GM18498 (cell line): ENCODE data around the gene ANK2.

Source experiments
- ATAC-seq: cut with Tn5 transposase; IDR thresholded peaks from one replicate; pipeline ENCODE4 v1.9.1; 2021; ENCODE audit warnings: mild to moderate bottlenecking, moderate library complexity; ENCODE audit not compliant: unreplicated experiment

The ANK2 gene

GRCh38 chr4:113383111-113383785, 333.8 kb downstream of the ANK2 start:
- no peak for ATAC-seq

DNA sequence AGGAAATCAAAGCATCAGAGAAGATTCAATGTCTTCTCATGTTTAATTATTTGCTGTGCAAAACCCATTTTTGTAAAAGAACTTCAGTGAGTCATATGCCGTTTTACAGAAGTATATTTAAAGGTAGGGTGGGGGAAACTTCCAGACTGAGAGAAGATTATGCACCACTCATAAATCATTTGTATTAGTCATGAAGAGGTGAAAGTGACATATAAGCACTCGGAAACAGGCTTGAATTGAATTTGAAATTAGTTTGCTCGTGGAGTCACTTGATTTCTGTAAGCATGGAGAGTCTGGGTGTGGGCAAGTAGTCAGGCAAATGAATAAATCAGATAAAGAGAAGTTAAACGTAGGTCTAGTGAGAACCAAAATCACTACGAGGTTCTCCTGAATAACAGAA, 335.1 kb downstream of the ANK2 start:
- ATAC-seq, result no peak

- ATAC-seq, result no peak
Observed at GRCh38 chr4:113385281-113385899, 335.9 kb downstream of the ANK2 start.

GRCh38 chr4:113389160-113389559, 339.7 kb downstream of the ANK2 start:
- no peak for ATAC-seq

DNA sequence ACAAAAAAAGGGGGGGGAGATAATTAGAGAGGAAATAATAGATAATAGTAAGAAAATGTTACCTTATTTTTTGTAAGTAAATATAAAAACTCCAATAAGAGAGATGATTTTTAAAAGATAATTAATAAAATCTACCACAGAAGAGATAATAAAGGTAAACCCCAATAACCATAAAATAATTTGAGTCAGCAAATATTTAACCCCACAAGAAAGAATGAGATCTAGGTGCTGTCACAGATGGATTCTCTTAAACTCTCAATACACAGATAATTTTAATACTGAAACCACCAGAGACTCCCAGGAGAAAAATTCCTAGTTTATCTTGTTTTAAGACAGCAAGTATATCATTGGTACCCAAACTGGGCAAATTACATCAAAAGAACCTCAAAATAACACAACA, 341.4 kb downstream of the ANK2 start:
- no peak for ATAC-seq

GRCh38 chr4:113394108-113394729, 344.8 kb downstream of the ANK2 start:
- ATAC-seq, result peak; percentile 7

GRCh38 chr4:113394730-113395530, 345.5 kb downstream of the ANK2 start:
- peak; percentile 88 for ATAC-seq

DNA sequence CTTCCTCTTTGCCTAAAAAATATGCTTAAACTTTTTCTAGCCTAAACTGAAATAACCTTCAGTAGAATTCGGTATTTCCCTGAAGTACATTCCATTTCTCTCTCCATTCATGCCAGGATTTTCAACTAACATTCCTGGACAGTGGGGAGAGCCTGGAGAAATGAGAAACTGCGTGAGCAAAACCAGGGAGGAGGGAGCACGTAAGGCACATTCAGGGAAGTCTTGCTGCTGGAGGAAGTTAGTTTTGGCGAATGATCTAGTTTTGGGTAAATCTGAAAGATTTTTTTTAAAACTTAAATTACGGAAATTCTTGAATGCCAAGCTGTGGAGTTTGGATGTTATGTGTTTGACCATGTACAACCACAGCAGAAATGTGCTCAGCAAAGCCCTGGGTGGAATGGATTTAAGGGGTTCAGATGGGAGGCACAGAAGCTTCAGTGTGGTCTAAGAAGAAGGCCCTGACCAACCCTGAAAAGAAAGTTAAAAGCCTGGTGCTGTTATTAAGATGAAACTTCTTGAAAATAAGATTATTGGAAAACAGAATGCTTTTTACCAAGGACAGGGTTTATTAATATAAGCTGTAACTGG, 347.8 kb downstream of the ANK2 start:
- no peak for ATAC-seq

DNA sequence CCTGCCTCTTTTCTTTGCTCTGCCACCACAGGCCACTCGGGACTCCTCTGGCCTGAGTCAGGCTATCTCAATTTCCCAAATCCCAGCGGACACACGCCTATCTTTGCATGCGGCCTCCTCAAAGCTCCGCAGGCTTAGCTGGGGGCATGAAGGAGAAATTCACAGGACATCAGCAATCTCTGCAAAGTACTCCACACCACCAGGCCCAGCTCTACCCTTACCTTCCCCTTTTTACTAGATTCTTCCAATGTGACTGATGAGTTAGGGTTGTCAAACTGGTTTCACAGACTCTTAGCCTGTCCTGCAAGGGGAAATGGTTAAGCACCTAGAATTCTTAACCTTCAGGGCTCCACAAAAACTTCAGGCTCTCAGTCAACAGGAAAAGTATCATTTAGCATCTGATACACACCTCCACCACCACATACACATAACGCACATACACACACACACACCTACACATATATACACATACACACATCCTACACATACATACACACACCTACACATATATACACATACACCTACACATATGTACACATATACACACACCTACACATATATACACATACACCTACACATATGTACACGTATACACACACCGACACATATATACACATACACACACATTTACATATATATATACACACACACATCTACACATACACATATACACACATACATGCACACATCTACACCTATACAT, 349.1 kb downstream of the ANK2 start:
- no peak for ATAC-seq

GRCh38 chr4:113404167-113404571, 354.7 kb downstream of the ANK2 start:
- no peak for ATAC-seq

DNA sequence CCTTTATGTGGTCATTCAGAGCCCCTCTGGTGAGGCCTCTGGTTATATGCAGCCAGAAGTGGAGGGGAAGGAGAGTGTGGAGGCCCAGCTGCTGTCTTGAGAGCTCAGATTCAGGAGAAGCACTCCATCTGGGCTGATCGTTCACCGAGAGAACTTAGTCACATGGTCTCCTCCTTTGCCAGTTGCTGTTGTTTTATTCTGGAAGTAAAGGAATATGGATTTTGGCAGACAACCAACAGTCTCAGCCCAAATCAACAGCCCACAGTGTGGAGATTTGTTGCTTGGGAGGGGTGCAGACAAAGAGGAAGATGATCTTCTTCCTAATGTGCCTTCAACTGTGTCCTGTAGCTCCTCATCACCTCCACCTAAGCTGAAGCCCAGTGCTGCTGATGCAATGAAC, 355.4 kb downstream of the ANK2 start:
- ATAC-seq, result no peak

GRCh38 chr4:113405874-113406722, 356.6 kb downstream of the ANK2 start:
- no peak for ATAC-seq

DNA sequence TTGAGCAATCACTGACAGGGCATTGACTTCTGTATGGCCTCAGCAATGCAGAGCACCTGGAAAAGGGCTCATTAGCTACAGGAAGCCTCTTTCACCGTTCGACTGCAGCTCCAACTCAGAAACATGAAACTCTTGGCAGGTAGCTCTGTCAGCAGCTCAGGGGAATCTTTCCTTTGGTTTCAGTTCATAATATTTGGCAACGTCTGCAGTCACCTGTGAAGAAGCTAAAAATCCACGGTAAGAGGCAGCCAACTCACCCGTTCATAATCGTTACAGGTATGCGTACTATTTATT, 357.2 kb downstream of the ANK2 start:
- ATAC-seq, result no peak

- ATAC-seq, result no peak
Observed at GRCh38 chr4:113407409-113407808, 358.0 kb downstream of the ANK2 start.

- ATAC-seq, result no peak
Observed at GRCh38 chr4:113409181-113409580, 359.7 kb downstream of the ANK2 start.

DNA sequence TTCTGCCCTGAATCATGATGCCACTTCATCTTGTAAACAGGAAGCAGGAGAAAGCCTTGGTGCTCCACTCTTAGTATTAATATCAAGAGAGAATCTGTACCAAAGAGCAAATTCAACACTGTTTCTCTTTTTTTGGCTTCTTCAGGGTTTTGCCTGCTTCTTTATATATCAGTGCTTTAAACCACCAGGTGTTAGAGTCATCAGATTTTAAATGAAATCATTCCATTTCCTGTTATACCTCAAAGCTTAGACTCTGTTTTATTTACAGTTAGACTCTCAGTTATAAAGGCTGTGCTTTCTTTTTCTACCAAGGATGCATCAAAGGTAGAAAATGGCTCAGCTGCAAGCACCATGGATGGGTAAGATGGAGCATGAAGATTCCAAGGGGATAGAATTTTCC, 361.2 kb downstream of the ANK2 start:
- no peak for ATAC-seq

DNA sequence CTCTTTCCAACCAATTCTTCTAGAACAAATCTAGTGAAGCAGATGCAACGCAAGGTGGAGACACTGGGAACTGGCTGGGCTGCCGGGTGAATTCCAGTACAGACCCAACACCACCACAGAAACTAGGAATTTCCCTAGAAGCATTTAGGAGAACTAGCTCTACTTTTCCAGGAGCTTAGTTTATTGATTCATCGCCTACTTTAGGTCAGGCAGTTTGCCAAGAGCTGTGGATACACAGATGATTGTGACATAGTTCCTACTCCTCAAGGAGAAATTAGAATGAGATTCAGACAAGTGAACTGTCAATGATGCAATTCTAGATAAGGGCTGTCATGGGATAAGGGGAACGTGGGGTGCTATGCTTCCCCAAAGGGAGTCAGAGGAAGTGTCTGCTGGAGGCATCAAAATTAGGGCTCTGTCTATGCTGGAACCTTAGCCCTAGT, 362.1 kb downstream of the ANK2 start:
- no peak for ATAC-seq

GRCh38 chr4:113419631-113420030, 370.2 kb downstream of the ANK2 start:
- no peak for ATAC-seq

DNA sequence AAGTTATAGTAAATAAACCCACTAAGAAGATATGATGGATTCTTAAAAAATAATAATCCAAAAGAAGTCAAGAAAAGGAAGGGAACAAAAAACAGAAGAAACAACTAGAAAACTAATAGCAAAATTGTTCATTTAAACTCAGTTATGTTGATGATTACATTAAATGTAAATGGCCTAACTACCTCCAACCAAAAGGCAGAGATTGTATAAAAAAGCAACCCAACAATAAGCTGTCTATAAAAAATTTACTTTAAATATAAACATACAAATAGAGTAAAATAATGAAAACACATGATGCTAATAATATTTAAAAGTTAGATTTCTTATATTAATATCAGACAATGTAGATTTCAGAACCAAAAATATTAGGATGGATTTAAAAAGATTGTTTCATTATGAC, 371.5 kb downstream of the ANK2 start:
- no peak for ATAC-seq

GRCh38 chr4:113423631-113424030, 374.2 kb downstream of the ANK2 start:
- no peak for ATAC-seq
